GM21381 (cell line): ENCODE data around the gene IFI6.
"Not testable (repeated sequence)": the region's sequence is repeated elsewhere in the genome, so short reads cannot be mapped to it uniquely, and the experiment has no call there.

Experiments used
- ATAC-seq: cut with Tn5 transposase; IDR thresholded peaks from one replicate; pipeline ENCODE4 v1.9.1; 2021; ENCODE audit warnings: mild to moderate bottlenecking, moderate library complexity; ENCODE audit not compliant: unreplicated experiment

Gene IFI6

DNA sequence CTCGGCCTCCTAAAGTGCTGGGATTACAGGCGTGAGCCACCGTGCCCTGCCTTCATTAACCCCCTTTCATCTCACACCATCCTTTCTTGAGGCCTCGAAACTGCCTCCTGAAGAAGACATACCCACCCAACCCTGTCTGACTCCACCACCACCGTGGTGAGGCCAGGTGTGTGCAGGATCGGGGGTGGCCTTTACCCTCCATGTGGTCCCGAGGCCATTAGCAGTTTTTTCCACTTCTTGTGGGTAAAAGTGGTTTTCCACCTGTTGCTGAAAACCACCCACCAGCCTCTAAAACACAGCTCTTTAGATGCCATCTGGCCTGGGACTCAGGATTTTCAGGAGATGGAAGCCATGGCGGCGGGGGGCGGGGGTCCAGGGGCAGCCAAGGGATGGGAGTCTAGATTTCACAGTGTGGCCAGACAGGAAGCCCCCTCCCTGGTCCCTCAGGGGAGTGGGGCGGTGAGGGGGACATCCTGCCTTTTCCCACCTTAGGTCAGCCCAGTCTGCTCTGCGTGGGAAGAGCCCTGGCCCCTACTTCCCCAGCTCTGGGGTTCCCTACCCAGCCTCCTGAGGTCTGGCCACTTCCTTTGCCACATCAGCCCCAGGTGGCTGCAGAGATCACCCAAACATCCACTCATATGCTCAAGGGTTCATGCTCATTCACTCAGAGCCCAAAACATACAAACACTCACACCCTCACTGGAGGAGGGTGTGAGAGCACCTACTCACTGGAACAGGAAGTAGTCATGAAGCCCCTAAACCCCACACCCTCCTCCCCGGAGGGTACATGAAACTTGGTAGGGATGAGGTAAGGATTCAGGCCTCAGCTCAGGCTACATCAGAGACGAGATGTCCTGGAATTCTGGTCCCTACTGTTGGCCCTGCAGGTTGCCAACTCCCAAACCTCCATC is 39.4 kb downstream of the IFI6 start:
- peak; percentile 34 for ATAC-seq

DNA sequence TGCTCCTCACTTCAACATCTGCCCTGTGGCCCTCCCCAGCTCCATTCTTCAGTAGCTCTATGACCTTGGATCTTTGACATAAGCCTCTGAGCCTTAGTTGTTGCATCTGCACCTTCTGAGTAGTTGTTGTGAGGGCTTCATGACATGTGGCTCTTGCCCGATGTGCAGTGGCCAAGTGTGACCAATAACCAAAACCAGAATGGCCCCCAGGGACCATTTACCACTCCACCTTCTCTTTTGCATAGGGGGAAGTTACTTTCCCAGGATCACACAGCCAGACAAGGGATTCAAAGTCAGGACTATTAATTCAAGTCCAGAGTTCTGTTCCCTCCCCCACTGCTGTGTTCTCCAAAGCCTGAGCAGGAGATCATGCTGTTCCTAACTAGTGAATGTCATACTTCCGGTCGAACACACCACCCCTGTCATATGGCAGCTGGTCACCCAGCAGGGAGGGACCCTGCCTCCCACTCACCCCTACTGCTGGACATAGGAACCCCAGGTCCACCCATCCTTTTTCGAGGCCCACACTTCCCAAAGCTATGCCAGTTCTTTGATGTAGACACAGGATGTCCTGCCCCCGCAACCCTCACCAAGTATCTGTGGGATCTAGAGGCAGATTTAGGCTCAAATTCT is 41.0 kb downstream of the IFI6 start:
- ATAC-seq, result peak; percentile 19

DNA sequence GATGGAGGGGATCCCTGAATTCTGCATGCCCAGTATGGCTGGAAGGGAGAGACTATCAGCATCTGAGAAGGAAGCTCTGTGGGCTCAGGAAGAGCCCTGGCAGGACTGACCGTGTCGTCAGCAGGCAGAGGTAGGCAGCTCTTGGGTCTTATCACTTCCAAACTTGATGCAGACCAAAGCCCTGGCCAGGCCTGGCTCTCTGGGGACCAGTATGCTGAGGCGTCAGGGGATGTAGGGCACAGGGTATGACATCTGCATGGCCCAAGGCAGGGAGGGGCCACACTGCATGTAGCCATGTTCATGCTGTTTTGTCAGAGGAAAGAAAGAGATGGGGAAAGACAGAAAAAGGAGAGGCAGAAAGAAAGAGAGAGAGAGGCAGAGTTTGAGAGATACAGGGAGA is 43.3 kb downstream of the IFI6 start:
- ATAC-seq, result no peak

DNA sequence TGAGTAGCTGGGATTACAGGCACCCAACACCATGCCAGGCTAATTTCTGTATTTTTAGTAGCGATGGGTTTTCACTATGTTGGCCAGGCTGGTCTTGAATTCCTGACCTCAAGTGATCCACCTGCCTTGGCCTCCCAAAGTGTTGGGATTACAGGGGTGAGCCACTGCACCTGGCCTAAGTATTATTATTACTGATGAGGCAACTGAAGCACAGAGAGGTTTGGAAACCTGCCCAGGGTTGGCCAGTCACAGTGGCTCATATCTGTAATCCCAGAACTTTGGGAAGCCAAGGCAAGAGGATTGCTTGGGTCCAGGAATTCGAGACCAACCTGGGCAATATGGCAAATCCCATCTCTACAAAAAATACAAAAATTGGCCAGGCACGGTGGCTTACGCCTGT is 44.3 kb downstream of the IFI6 start:
- not testable (repeated sequence) for ATAC-seq

DNA sequence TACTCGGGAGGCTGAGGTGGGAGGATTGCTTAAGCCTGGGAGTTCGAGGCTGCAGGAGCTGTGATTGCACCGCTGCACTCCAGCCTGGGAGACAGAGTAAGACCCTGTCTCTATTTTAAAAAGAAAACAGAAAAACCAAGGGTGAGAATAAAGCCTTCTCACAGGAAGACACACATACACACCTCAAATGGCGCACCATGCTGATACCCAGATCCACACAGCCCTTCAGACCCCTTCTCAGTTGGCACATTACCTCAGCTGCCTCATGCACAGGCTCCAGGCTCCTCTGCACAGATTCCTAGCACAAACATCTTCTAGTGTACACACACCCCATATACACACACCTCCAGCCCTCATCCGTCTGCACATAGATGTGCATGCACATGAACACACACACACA is 44.9 kb downstream of the IFI6 start:
- no peak for ATAC-seq

GRCh38 chr1:27626031-27626935 is 45.7 kb downstream of the IFI6 start:
- peak; percentile 25 for ATAC-seq

DNA sequence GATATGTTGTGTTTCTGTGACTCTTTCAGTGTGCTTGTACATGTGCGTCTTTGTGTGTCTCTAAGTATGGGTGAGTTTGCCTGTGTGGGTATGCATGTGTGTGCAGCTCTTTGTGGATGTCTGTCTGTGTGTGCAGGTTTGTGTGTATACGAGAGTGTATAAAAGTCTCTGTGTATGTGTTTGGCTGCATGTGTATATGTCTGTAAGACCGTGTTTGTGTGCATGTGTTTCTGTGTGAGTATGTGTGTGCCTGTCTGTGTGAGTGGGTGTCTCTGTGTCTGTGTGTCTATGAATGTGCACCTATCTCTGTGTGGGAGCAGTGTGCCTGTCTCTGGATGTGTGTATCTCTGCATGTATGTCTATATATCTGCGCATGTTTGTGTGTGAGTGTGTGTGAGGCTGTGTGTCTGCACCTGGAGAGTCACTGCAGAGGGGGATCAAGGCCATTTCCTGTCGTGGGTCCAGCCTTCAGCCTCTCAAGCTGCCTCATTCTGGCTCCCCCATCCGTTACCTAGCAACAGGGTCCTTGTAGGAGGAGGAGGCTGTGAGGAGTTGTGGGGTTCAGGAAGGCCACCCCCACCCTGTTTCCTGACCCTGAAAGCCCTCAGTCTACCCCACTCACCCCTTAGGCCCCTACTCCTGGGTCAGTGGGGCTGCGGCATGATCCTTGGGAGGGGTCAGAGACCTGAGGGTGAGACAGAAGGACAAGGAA is 47.4 kb downstream of the IFI6 start:
- ATAC-seq, result no peak

- no peak for ATAC-seq
Observed at GRCh38 chr1:27623327-27624212, 48.4 kb downstream of the IFI6 start.

GRCh38 chr1:27622828-27623227 is 49.2 kb downstream of the IFI6 start:
- no peak for ATAC-seq

DNA sequence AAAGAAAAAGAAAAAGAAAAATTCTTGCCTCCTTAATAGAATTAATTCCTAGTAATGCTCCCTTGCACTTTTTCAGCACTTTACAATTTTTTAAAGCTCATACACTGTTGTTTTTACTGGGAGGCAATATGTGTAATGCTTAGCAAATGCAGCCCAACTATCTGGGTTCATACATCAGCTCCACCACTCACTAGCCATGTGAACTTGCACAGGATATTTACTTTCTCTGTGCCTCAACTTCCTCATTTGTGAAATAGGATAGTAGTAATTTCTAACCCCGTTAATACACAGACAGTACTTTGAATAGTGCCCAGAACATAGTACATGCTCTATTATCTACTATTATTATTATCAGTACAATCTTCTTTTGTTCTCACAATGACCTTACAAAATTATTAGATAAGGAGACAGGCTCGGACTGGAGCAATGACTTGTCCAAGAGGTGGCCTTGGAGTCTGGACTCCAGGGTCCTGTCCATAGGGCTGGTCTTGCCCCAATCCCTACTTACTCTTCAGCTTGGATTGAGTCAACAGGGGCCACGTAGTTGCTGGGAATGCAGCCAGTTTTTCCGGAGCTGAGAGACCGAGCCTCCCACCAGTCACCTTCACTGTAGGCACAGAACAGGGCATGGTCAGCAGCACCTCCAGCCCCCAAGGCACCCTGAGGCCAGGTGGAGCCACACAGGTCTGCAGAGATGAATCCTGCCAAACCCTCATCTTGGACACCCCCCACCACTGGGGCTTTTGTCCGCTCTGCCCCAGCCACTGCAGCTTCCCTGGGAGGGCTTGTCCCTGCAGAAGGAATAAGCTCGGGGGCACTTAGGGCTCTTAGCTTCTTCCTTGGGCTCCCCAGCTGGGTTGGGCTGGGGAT is 50.7 kb downstream of the IFI6 start:
- no peak for ATAC-seq

DNA sequence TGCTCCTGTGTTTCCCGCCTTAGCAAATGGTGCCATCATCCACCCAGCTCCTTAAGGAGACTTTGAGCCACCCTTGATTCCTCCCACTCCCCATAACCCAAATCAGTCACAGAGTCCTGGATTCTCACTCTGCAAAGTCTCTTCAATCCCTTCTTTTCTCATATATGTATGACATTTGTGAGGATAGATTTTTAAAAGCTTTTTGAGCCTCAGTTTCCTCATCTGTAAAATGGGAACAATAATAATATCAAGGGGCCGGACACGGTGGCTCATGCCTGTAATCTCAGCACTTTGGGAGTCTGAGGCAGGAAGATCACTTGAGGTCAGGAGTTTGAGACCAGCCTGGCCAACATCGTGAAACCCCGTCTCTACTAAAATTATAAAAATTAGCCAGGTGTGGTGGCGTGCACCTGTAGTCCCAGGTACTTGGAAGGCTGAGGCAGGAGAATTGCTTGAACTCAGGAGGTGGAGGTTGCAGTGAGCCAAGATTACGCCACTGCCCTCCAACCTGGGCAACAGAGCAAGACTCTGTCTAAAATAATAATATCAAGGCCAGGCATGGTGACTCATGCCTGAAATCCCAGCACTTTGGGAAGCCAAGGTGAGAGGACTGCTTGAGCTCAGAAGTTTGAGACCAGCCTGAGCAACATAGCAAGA is 52.1 kb downstream of the IFI6 start:
- not testable (repeated sequence) for ATAC-seq

GRCh38 chr1:27618341-27619082 is 53.5 kb downstream of the IFI6 start:
- no peak for ATAC-seq

DNA sequence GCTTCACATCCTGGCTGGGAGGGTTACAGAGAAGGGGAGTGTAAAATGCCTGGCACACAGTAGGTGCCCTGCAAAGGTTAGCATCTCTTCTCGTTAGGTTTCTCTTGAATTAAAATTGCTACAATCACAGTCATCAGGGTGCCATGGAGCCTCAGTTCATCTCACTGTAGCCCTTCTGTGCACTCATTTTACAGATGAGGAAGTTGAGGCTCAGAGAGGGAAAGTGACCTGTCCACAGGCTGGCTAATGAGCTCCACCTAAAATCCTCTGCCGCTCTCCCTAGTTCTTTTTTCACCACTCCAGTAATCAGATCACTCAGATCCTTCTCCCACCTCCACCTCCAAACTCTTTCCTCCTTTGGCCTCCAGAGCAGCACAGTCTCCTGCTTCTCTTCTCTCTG is 54.6 kb downstream of the IFI6 start:
- ATAC-seq, result no peak

DNA sequence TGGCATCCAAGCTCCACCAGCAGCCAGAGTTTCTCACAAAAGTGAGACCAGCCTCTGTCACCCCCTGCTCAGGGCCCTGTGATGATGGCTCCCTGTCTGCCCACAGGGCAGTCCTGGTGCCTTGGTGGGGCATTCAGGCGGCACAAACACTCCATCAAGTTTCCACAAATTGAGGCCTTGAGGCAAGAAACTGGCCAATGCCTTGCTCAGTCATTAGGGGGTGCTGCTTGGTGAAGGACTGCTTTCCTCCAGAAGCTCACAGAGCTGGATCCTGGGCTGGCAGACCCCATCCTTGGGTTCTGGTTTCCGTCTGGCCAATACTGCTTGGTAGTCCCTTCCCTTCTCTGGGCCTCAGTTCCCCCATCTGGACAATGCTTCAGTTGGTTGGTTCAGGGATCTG is 55.6 kb downstream of the IFI6 start:
- ATAC-seq, result no peak
